Astrocyte of the cerebellum (primary cell): ENCODE data around the gene GSG1L2.

ENCODE experiments used
- DNase-seq: peaks from one replicate; pipeline ENCODE4 v3.0.0-alpha.2; 2011; ENCODE audit warnings: low read depth
- H3K4me3 ChIP-seq: 2 replicates; pipeline ENCODE4 v1.5.1; 2011; ENCODE audit warnings: mild to moderate bottlenecking, low read depth, low read length, moderate library complexity
- in situ Hi-C: cut with HindIII; loops from 2 replicates; pipeline ENCODE4 v1.10.0; 2017; ENCODE audit warnings: low sequenced_read_pairs
- TF ChIP-seq, protein P1 (sequence below): IDR thresholded peaks from 2 replicates; pipeline ENCODE4 v1.5.1; 2012; ENCODE audit warnings: low read length, low read depth, moderate library complexity, mild to moderate bottlenecking; ENCODE audit errors: missing control alignments

GSG1L2 gene

DNA sequence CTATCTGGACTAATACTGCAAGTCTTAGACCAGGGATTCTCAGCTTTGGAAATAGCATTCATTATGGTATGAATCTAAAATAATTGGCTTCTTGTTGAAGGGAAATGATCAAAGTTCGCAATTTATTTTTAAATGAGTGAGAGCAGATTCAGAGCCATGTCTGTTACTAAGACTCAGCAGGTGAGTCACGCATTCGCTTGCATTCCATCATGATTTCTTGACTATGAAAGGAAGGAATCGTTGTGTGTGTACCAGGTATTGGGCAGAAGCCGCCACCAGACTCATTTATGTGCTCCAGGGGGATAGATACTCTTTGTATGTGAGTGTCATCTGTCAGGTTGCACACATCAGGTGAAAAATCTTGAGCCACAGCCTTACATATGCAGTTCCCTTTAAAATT, 10.8 kb downstream of the GSG1L2 start:
- DNase-seq: no peak
- no peak overlapping the region for H3K4me3 ChIP-seq
- TF ChIP-seq, protein P1, sequence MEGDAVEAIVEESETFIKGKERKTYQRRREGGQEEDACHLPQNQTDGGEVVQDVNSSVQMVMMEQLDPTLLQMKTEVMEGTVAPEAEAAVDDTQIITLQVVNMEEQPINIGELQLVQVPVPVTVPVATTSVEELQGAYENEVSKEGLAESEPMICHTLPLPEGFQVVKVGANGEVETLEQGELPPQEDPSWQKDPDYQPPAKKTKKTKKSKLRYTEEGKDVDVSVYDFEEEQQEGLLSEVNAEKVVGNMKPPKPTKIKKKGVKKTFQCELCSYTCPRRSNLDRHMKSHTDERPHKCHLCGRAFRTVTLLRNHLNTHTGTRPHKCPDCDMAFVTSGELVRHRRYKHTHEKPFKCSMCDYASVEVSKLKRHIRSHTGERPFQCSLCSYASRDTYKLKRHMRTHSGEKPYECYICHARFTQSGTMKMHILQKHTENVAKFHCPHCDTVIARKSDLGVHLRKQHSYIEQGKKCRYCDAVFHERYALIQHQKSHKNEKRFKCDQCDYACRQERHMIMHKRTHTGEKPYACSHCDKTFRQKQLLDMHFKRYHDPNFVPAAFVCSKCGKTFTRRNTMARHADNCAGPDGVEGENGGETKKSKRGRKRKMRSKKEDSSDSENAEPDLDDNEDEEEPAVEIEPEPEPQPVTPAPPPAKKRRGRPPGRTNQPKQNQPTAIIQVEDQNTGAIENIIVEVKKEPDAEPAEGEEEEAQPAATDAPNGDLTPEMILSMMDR: no peak
- in situ Hi-C loops: no loop called here

DNA sequence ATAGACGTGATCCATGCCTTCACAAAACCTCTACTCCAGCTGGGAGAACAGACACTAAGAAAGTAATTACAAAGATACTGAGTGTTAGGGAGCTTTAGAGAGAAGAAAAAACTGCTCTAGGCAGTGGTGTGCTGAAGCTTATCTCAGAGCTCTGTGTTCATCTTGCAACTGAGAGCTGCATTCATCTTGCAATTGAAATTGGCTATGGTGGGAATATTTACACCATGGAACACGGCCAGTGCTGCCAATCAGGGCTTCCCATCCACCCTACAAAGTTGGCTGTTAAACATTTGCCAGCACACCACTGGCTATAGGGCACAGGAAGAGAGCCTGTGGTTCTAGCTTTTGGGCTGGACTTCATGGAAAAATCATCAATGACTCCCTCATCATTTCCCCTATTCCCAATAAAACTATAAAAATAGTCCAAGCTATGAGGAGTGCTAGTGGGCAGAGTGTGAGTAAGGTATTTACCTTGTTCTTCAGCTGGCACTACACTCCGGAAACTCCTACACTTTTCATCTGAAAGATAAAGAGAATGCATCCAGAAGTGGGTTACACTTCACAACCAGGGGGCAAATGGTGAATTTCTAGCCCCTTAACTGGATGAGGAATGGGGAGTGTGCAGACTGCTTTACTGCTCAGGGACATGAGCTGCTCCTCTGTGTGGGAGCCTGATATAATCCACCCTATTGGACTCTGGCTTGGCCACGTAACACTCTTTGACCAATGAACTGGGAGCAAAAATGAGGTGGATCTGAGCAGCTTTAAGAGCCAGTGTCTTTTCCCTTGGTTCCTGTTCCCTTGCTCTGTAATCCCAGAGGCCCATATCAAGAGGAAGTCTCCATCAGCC, 11.6 kb downstream of the GSG1L2 start:
- H3K4me3 ChIP-seq: no peak overlapping the region
- in situ Hi-C loops: no loop called here
- DNase-seq: no peak
- TF ChIP-seq, protein P1: no peak

DNA sequence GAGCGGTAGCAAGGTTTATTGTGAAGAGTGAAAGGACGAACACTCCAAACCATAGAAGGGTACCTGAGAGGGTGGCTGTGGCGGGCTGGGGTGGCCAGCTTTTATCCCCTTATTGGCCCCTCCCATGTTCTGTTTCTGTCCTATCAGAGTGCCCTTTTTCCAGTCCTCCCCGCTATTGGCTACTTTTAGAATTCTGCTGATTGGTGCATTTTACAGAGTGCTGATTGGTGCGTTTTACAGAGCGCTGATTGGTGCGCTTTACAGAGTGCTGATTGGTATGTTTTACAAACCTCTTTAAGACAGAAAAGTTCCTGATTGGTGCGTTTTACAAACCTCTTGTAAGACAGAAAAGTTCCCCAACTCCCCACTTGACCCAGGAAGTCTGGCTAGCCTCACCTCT, 12.5 kb downstream of the GSG1L2 start:
- TF ChIP-seq, protein P1: no peak
- no peak for DNase-seq
- in situ Hi-C loops: no loop called here
- H3K4me3 ChIP-seq: no peak overlapping the region

DNA sequence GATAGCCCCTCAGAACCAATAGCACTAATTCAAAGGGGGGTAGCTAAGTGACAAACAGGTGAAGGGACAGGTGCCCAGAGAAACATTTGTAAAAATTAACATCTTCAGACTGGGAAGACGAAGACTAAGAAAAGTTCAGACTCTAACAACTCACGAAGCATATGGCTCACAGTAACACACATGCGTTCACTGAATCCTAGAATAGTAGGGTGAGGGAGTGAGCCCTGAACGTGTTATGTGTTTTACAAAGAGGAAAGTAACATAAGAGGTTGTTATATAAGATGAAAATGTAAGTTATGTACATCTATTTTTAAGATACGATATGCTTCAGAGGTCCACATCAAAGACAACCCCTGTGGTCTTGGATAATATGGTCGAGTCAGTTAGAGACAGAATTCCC, 15.2 kb downstream of the GSG1L2 start:
- no peak for DNase-seq
- in situ Hi-C loops: no loop called here
- no peak overlapping the region for H3K4me3 ChIP-seq
- TF ChIP-seq, protein P1: no peak

DNA sequence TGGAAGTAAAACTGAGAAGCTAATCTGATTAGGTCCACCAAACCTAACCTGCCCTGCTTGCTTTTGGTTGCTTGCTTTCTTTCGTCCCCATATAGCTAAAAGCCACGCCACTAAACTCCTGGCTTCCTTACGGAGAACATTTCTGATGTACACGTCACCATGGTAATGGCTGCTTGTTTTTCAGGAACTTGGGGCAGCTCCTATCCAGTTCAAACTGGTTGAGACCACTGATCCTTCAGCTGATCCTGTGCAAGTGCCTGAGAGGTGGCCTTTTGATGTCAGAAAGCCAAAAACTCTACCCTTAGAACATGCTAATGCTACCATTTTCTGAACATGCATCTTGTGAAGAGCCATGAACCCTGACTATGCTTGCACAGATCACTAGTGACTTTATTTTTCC, 16.1 kb downstream of the GSG1L2 start:
- TF ChIP-seq, protein P1: no peak
- no peak for DNase-seq
- H3K4me3 ChIP-seq: no peak overlapping the region
- in situ Hi-C loops: no loop called here

DNA sequence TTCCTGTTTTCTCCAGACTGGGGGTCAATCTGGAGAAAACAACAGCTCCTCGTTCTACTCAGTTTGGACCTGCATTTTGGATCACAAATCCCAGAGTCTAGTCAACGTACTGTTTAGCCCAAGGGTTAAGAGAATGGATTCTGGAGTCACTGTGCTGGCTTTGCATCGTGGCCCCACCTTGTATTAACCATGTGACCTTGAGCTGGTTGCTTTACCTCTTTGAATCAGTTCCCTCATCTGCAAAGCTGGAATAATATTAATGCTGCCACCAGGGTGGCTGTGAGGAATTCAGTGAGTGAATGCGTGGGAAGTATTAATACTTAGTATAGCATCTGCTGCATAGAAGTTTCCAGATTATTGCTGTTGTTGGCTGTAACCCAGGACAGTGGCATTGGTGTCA, 19.2 kb downstream of the GSG1L2 start:
- in situ Hi-C loops: no loop called here

More for the DNA sequence above, 19.2 kb downstream of the GSG1L2 start:
- TF ChIP-seq, protein P1: no peak
- no peak overlapping the region for H3K4me3 ChIP-seq
- no peak for DNase-seq
